Heart left ventricle (tissue), 13 donors: ENCODE data around the gene PFKP.

Source experiments
- POLR2A ChIP-seq, 2 donors: fragments of 450-650 bp; IDR thresholded peaks; one replicate each; pipeline ENCODE4 v1.6.1; 2017; ENCODE audit warnings: antibody characterized with exemption in 2 of 2, mild to moderate bottlenecking in 2 of 2, moderate library complexity in 2 of 2
- TF ChIP-seq, protein P1 (sequence below), 12 donors: fragments of 200-600 bp; sonication (generic) in 4 of 12; IDR thresholded peaks; one replicate each; pipeline versions ENCODE4 v1.5.0 to v1.8.0; 2018 to 2022; ENCODE audit warnings: antibody characterized with exemption in 12 of 12, mild to moderate bottlenecking in 5 of 12
- donor health status: ischemic (EF 13 %, LVEDD 7.1; RV severe dilation, severe dysfunction).
- donor health status: DM: no; HTN: yes; CAD: no.
- donor health status: DM: no; HTN: no; CAD: no.
- donor health status: ischemic (EF 25% LVEDD 6.9; RV normal size, moderate dysfunction).
- donor health status: ischemic (EF 25% LVEDD 5.7; RV mildly dilated, moderate dysfunction).
- donor health status: ischemic (EF 35%, LVEDD 5.7; RV mildly dilated, moderate dysfunction).
- donor health status: nonischemic (EF 11% LVEDD 7.7; RV severe dilation, severe dysfunction).
- donor health status: DM: yes; HTN: yes; CAD: no.
- donor health status: PGD.
- donor health status: ischemic (EF 29% LVEDD 5.4; RV normal size, mild dysfunction).
- donor health status: nonischemic (EF 23%, LVEDD 6.1; RV moderate dilation, normal function).

DNA sequence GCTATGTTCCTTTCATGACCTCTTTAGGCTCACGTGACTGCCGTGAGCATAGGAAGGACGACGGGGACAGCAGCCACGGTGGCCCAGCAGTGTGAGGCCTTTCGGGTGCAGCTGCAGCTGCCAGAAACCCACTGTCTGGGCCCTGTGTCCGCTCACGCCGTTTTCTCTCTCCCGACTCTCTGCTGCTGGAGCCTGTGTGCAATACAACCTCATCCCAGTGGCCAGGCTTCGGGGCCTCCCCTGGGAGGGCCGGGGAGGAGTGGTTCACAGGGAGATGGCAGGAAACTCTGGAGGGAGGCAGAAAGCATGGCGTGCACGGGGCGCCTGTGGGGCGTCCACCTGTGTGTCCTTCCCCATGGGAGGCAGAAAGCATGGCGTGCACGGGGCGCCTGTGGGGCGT, 38.6 kb downstream of the PFKP start:
- no peak for TF ChIP-seq POLR2A (IDR thresholded peaks at IDR 0.05)
- TF ChIP-seq, protein P1, sequence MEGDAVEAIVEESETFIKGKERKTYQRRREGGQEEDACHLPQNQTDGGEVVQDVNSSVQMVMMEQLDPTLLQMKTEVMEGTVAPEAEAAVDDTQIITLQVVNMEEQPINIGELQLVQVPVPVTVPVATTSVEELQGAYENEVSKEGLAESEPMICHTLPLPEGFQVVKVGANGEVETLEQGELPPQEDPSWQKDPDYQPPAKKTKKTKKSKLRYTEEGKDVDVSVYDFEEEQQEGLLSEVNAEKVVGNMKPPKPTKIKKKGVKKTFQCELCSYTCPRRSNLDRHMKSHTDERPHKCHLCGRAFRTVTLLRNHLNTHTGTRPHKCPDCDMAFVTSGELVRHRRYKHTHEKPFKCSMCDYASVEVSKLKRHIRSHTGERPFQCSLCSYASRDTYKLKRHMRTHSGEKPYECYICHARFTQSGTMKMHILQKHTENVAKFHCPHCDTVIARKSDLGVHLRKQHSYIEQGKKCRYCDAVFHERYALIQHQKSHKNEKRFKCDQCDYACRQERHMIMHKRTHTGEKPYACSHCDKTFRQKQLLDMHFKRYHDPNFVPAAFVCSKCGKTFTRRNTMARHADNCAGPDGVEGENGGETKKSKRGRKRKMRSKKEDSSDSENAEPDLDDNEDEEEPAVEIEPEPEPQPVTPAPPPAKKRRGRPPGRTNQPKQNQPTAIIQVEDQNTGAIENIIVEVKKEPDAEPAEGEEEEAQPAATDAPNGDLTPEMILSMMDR (IDR thresholded peaks at IDR 0.05), result no peak
